AG04450 (cell line): ENCODE results near the gene NDUFB10. TPM values are rescaled to one million over a fixed set of nuclear protein-coding genes. Genes with fewer than 3 reads are reported as not detected.

Experiments
- CTCF ChIA-PET: fragments of 300-600, 350-600 bp; formaldehyde crosslinking; extraction: SDS; loops from one replicate; lab custom pipeline; 2022; ENCODE audit warnings: antibody characterized with exemption, inconsistent platforms; lab: Charles Lee
- POLR2A ChIA-PET: fragments of 350-600 bp; formaldehyde crosslinking; extraction: SDS; loops from one replicate; lab custom pipeline; 2021; ENCODE audit warnings: antibody characterized with exemption, inconsistent platforms; lab: Yijun Ruan, JAX
- DNase-seq: peaks from one replicate; pipeline ENCODE4 v3.0.0-alpha.2; 2011; ENCODE audit warnings: low read depth, low spot score
- H3K27ac ChIP-seq: one replicate; pipeline ENCODE4 v1.5.1; 2012; ENCODE audit warnings: low read depth, low read length, control low read depth
- H3K27me3 ChIP-seq: one replicate; pipeline ENCODE4 v1.6.0; 2012; ENCODE audit warnings: low read length; ENCODE audit not compliant: control insufficient read depth, insufficient read depth
- H3K4me3 ChIP-seq: 2 replicates; pipeline ENCODE4 v1.5.1; 2011; ENCODE audit warnings: mild to moderate bottlenecking, low read depth, low read length, control low read depth
- H3K9me3 ChIP-seq: 2 replicates; pipeline ENCODE4 v1.5.1; 2012; ENCODE audit warnings: low read length; ENCODE audit not compliant: control insufficient read depth, insufficient read depth
- CTCF ChIP-seq: IDR thresholded peaks from 2 replicates; pipeline ENCODE4 v1.5.1; 2011; ENCODE audit warnings: low read depth, low read length, control low read depth, inconsistent platforms
- polyA plus RNA-seq: library from polyadenylated mRNA; depleted of rRNA; stranded (reverse); fragments of >200 nt; gene quantifications from 2 replicates; pipeline ENCODE4 v1.2.3, GENCODE V29; 2011

Gene NDUFB10
- polyA plus RNA-seq, 1 experiment = 126 TPM

GRCh38 chr16:2005646-2006045 is 46.3 kb downstream of the NDUFB10 start:
- CTCF ChIA-PET = interaction anchor here (3.0 to 5.0 kb wide), 2 partner anchors 13 to 135 kb away, joined by 16 to 79 read pairs; no protein-coding TSS in a partner anchor
- TF ChIP-seq CTCF = no peak
- no peak for DNase-seq
- POLR2A ChIA-PET = no interaction called here
- Histone ChIP-seq H3K9me3 (no peaks in the 10 kb centered on the region; the same call in 1 of the 2 replicates), H3K27ac (no peak overlapping the region), H3K4me3 (no peak overlapping the region), H3K27me3 (no peaks in the 10 kb centered on the region)

GRCh38 chr16:2006317-2006716 is 47.0 kb downstream of the NDUFB10 start:
- Histone ChIP-seq H3K27me3 (no peaks in the 10 kb centered on the region), H3K4me3 (no peak overlapping the region), H3K27ac (no peak overlapping the region), H3K9me3 (no peaks in the 10 kb centered on the region; the same call in 1 of the 2 replicates)
- TF ChIP-seq CTCF = no peak
- ChIA-PET CTCF (no interaction called here), POLR2A (no interaction called here)
- no peak for DNase-seq

- peak overlapping the region; percentile 64 for H3K4me3 ChIP-seq
- TF ChIP-seq CTCF = no peak
- no peaks in the 10 kb centered on the region; the same call in 1 of the 2 replicates for H3K9me3 ChIP-seq
- H3K27ac ChIP-seq = no peak overlapping the region
- CTCF ChIA-PET = interaction anchor here (1.0 to 1.6 kb wide), 2 partner anchors 9 to 133 kb away, joined by 4 to 10 read pairs; no protein-coding TSS in a partner anchor
- no peaks in the 10 kb centered on the region for H3K27me3 ChIP-seq
- no peak for DNase-seq
- POLR2A ChIA-PET = interaction anchor here (0.6 to 3.0 kb wide), 3 partner anchors 9 to 148 kb away, joined by 4 to 13 read pairs (median 9); partner anchors contain the start of genes RPS2 and TRAF7
These were observed 47.9 kb downstream of the NDUFB10 start for GRCh38 chr16:2007081-2007836.

- Histone ChIP-seq H3K4me3 (peak overlapping the region; percentile 64), H3K27me3 (no peaks in the 10 kb centered on the region), H3K27ac (no peak overlapping the region), H3K9me3 (no peaks in the 10 kb centered on the region; the same call in 1 of the 2 replicates)
- TF ChIP-seq CTCF = no peak
- ChIA-PET CTCF (interaction anchor here (1.0 to 1.6 kb wide), 3 partner anchors 8 to 133 kb away, joined by 4 to 10 read pairs (median 9); no protein-coding TSS in a partner anchor), POLR2A (interaction anchor here (1.3 to 3.0 kb wide), 2 partner anchors 43 to 147 kb away, joined by 4 to 13 read pairs; partner anchors contain the start of genes RPS2 and TRAF7)
- DNase-seq = no peak
These were observed 48.7 kb downstream of the NDUFB10 start for GRCh38 chr16:2008009-2008526.
